Skin epidermis (tissue), 12 donors: ENCODE measurements around the gene ALOX15B.
"Not testable (repeated sequence)": the region's sequence is repeated elsewhere in the genome, so short reads cannot be mapped to it uniquely, and the experiment has no call there.

ENCODE experiments used
- H3K27ac ChIP-seq, 21 experiments: fragments of 200-600 bp; sonication (generic) in 11 of 21; one replicate each; pipeline ENCODE4 v1.5.0; 2020; ENCODE audit warnings: mild to moderate bottlenecking in 3 of 21, inconsistent platforms in 2 of 21, moderate library complexity in 2 of 21
- H3K4me3 ChIP-seq, 7 experiments: fragments of 200-600 bp; sonication (generic) in 2 of 7; one replicate each; pipeline ENCODE4 v1.5.0; 2020; ENCODE audit warnings: inconsistent platforms in 2 of 7, mild to moderate bottlenecking in 2 of 7, moderate library complexity in 1 of 7

ALOX15B gene

DNA sequence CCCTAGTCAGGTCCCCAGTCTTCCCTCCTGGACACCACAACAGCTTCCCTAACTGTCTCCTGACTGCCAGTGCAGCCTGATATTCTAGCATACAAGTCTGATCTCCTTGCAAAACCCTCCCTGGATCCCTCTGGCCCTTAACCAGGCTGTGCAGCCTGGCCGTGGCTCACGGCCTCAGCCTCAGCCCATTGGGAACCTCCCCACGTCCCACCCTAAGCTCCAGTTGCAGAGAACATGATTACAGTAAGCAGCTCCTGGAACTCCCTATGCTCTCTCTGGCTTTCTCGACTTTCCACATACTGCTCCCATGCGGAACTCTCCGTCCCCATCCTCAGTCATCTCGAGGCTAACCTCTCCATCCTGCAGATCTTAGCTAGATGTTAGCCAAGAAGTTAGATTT lies 35.7 kb downstream of the ALOX15B start:
- Histone ChIP-seq H3K27ac (no peak overlapping the region), H3K4me3 (no peak overlapping the region)

GRCh38 chr17:8075081-8075480 lies 36.2 kb downstream of the ALOX15B start:
- H3K4me3 ChIP-seq: no peak overlapping the region
- H3K27ac ChIP-seq: no peak overlapping the region

- Histone ChIP-seq H3K4me3 (no peak overlapping the region), H3K27ac (no peak overlapping the region)
Measured at GRCh38 chr17:8075574-8076342, 36.9 kb downstream of the ALOX15B start.

- H3K27ac ChIP-seq: no peak overlapping the region
- no peak overlapping the region for H3K4me3 ChIP-seq
Measured at GRCh38 chr17:8076502-8077266, 37.8 kb downstream of the ALOX15B start.

GRCh38 chr17:8077939-8078338 lies 39.1 kb downstream of the ALOX15B start:
- not testable (repeated sequence) for H3K27ac ChIP-seq, H3K4me3 ChIP-seq

- Histone ChIP-seq H3K27ac (peak overlapping the region in 12 of 21 experiments; percentile 5 to 78 (median 45)), H3K4me3 (peak overlapping the region; percentile 13 to 44 (median 37))
Measured at GRCh38 chr17:8079291-8080207, 40.7 kb downstream of the ALOX15B start.

DNA sequence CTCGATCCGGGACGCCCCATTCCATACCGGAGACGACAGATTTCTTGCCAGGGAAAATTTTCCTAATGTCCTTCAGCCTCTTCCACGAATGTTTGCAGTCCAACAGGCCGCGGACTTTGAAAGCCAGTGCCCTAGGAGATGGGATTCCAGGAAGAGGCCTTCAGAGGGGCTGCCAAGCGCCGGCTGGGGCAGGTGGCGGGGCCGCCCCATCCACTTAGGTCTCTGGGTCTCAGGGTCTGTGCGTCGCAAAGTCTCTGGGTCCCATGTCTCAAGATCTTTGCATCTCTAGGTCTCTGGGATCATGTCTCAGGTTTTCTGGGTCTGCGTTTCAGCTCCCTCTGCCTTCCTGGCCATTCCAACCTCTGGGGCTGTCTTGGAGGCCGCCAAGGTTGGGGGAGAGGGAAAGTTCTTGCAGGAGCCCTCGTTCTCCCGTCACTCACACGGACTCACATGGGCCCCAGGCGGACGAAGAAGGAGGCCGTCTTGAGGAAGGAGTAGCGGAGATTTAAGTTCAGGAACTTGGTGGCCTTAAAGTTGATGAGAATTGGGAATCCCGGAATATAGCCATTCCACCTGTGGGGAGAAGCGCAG lies 41.4 kb downstream of the ALOX15B start:
- peak overlapping the region in 6 of 7 experiments; percentile 13 to 44 (median 38) for H3K4me3 ChIP-seq
- H3K27ac ChIP-seq: peak overlapping the region in 9 of 21 experiments; percentile 5 to 78 (median 48)

- peak overlapping the region in 1 of 7 experiments; percentile 40 for H3K4me3 ChIP-seq
- peak overlapping the region in 3 of 21 experiments; percentile 3 to 55 (median 21) for H3K27ac ChIP-seq
Measured at GRCh38 chr17:8080799-8081219, 42.0 kb downstream of the ALOX15B start.

DNA sequence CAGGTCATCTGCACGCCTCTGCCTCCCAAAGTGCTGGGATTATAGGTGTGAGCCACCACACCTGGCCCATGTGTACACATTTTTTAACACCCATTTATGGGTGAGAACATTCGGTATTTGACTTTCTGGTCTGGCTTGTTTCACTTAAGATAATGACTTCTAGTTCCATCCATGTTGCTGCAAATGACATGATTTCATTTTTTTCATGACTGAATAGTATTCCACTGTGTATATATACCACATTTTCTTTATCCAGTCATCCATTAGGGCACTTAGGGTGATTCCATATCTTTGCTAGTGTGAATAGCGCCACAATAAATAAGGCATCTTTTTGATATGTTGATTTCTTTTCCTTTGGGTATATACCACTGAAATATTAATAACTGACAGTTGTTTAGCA lies 43.0 kb downstream of the ALOX15B start:
- no peak overlapping the region for H3K27ac ChIP-seq
- no peak overlapping the region for H3K4me3 ChIP-seq

DNA sequence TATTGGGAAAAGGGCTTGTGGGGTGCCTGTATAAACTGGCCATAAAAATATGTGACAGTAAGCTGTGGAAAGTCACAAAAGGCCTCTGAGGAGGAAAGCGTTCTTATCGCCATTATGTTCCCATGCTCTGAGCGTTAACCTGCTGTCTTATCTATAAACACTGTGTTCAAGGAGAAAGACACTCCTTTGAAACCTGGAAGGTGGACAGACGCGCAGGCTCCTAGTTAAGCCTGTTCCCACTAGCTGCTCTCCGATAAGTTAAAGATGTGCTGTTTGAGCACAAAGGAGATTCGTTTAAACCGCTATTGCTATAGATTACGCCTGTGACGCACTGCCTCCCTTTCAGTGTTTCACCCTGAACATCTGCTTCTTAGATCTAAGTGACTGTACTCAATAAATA lies 43.4 kb downstream of the ALOX15B start:
- no peak overlapping the region for H3K27ac ChIP-seq
- H3K4me3 ChIP-seq: no peak overlapping the region

DNA sequence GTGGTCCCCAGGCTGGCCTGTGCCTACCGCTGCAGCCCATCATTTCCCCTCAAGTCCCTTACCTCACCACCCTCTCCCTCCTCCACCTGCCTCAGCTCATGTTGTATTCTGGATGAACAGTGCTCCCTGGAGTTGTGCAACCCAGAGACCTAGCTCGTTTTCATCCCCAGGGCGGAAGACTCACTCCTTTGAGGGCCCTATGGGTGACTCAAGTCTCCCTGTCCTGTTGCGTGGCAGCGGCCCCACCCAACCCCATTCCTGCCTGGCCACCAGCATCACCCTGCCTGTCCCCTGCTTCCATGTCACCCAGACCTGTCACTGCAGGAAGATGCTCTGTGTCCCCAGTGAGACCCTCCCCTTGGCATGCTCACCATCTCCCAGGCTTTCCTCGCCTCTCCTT lies 45.4 kb downstream of the ALOX15B start:
- Histone ChIP-seq H3K27ac (peak overlapping the region in 2 of 21 experiments; percentile 47 to 60), H3K4me3 (no peak overlapping the region)

DNA sequence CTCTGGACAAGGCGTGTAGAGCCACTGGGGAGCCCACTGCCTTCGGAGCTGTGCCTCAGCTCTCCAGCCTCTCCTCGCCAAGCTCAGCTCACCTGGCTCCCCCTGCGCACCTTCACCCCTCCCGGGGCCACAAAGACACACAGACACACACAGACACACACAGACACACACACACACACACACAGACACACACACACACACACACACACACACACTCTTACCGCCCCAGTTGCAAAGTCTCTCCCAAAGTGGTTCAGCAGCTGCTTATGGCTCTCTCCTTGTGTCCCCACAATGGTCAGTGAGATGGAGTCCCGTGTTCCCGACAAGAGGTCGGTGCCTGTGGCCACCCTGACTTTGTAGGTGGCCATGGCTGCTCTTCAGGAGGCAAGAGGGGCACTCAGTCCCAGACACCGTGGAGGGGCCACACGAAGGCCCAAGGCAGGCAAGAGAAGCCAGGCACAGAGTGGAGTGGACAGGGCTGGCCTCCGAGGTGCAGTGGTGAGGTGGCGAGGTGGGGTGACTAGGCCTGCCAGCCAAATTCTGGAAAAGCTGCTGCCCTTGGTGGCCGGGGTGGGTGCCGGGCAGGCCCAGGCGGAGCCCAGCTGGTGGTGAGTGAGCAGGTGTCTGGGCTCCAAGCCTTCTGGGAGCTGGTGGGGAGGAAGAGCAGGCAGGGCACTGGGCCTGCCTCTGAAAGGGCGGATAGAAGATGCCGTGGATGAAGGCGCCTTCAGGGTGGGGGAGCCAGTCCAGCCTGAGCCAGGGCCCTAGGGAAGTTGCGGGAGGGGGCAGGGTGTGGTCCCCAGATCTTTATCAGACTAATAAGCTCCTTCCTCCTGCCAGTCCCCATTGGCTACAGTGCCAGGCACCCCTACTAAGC lies 48.5 kb downstream of the ALOX15B start, which contains the start of gene ALOX12B:
Gene ALOX12B (minus strand): TSS at position 642 of the 877 bp plus-strand sequence. CDS start 274 bp downstream, at position 368.
- Histone ChIP-seq H3K27ac (peak within 1 kb of the TSS in 5 of 21 experiments; percentile 11 to 77 (median 34)), H3K4me3 (no peak within 1 kb of the TSS)

DNA sequence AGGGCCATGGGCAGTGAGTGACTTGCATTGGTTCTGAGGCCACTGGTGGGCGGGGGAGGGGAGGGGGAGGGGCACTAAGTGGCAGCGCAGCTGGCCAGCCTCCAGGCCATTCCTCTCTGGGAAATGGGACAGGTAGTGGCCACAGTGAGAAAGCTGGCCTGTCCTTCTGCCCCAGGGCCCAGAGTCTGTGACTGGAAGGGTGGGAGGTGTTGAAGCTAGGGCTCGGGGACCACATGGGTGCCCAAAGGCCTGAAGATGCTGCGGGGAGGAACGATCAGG lies 49.0 kb downstream of the ALOX15B start:
- Histone ChIP-seq H3K4me3 (no peak overlapping the region), H3K27ac (peak overlapping the region in 1 of 21 experiments; percentile 57)

GRCh38 chr17:8089728-8090127 lies 50.9 kb downstream of the ALOX15B start:
- H3K4me3 ChIP-seq: no peak overlapping the region
- H3K27ac ChIP-seq: no peak overlapping the region

- Histone ChIP-seq H3K27ac (peak overlapping the region in 6 of 21 experiments; percentile 14 to 29 (median 20)), H3K4me3 (no peak overlapping the region)
Measured at GRCh38 chr17:8091033-8091687, 52.3 kb downstream of the ALOX15B start.

- Histone ChIP-seq H3K27ac (no peak overlapping the region), H3K4me3 (no peak overlapping the region)
Measured at GRCh38 chr17:8095361-8095760, 56.5 kb downstream of the ALOX15B start.

DNA sequence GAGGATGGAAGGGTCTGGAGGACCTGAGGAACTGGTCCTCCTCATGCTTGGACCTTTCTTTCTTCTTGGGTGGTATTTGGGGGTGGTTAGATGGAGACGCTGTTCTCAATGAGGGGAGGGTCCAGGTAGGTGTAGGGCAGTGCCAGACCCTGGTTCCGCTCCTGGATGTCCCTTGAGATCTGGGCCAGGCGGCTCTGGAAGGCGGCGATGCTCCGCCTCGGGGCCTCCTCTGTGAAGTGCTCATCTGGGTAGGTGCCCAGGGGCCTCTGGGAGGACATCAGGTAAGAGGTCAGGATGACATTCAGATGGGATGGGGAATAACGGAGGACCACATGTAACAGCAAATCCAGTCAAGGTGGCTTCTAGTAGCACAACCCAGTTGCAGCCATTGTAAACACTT lies 57.7 kb downstream of the ALOX15B start:
- Histone ChIP-seq H3K4me3 (no peak overlapping the region), H3K27ac (no peak overlapping the region)
